Neural cell (in vitro differentiated cells): ENCODE measurements around the gene GAS7. TPM values are rescaled to one million over a fixed set of nuclear protein-coding genes. Genes with fewer than 3 reads are reported as not detected.

ENCODE experiments used
- H2AFZ ChIP-seq: fragments of 200-600, 300-800 bp; sonication (generic), shearing (Covaris generic); 2 replicates; pipeline ENCODE4 v1.6.0; 2014; ENCODE audit warnings: low read depth, mild to moderate bottlenecking, antibody characterized with exemption, low read length, moderate library complexity
- H3F3A ChIP-seq: fragments of 200-600 bp; shearing (Covaris generic); 2 replicates; pipeline ENCODE4 v1.6.1; 2016; ENCODE audit warnings: mild to moderate bottlenecking, moderate library complexity, mixed read lengths, antibody characterized with exemption, low read length; ENCODE audit not compliant: insufficient read depth, poor library complexity, severe bottlenecking
- H3K27ac ChIP-seq: fragments of 200-600, 300-800 bp; sonication (generic), shearing (Covaris generic); 2 replicates; pipeline ENCODE4 v1.5.1; 2014; ENCODE audit warnings: mild to moderate bottlenecking, low read length, moderate library complexity
- H3K27me3 ChIP-seq: fragments of 300-800, 200-600 bp; sonication (generic), shearing (Covaris generic); 2 replicates; pipeline ENCODE4 v1.6.0; 2014; ENCODE audit warnings: mild to moderate bottlenecking, low read depth, low read length, moderate library complexity; ENCODE audit not compliant: insufficient read depth
- H3K36me3 ChIP-seq: fragments of 300-800, 200-600 bp; sonication (generic), shearing (Covaris generic); 2 replicates; pipeline ENCODE4 v1.5.1; 2014; ENCODE audit warnings: mild to moderate bottlenecking, antibody characterized with exemption, low read length, moderate library complexity; ENCODE audit not compliant: insufficient read depth
- H3K4me2 ChIP-seq: fragments of 300-800, 200-600 bp; sonication (generic), shearing (Covaris generic); 2 replicates; pipeline ENCODE4 v1.6.0; 2014; ENCODE audit warnings: mild to moderate bottlenecking, low read length
- H3K4me3 ChIP-seq: fragments of 300-800, 200-600 bp; sonication (generic), shearing (Covaris generic); 2 replicates; pipeline ENCODE4 v1.5.1; 2014; ENCODE audit warnings: mild to moderate bottlenecking, low read length, moderate library complexity
- H3K79me2 ChIP-seq: fragments of 200-600 bp; shearing (Covaris generic); replicated peaks from 2 replicates; pipeline ENCODE4 v1.6.0; 2014; ENCODE audit warnings: mild to moderate bottlenecking, low read length, moderate library complexity; ENCODE audit not compliant: insufficient read depth
- H3K9ac ChIP-seq: fragments of 300-800, 200-600 bp; sonication (generic), shearing (Covaris generic); 2 replicates; pipeline ENCODE4 v1.6.1; 2016; ENCODE audit warnings: mild to moderate bottlenecking, low read length, mixed read lengths
- H3K9me2 ChIP-seq: fragments of 200-600 bp; shearing (Covaris generic); 2 replicates; pipeline ENCODE4 v1.6.1; 2016; ENCODE audit warnings: mild to moderate bottlenecking, low read length, mixed read lengths; ENCODE audit not compliant: insufficient read depth
- H3K9me3 ChIP-seq: fragments of 200-600, 300-800 bp; sonication (generic), shearing (Covaris generic); 2 replicates; pipeline ENCODE4 v1.6.1; 2016; ENCODE audit warnings: mild to moderate bottlenecking, mixed run types, low read length, moderate library complexity, mixed read lengths
- H4K20me1 ChIP-seq: fragments of 200-600 bp; shearing (Covaris generic); 2 replicates; pipeline ENCODE4 v1.6.1; 2016; ENCODE audit warnings: mild to moderate bottlenecking, mixed run types; ENCODE audit not compliant: insufficient read depth
- CTCF ChIP-seq: fragments of 450-650 bp; IDR thresholded peaks from 2 replicates; pipeline ENCODE4 v1.5.1; 2014; ENCODE audit warnings: antibody characterized with exemption, mild to moderate bottlenecking, moderate library complexity; ENCODE audit not compliant: poor library complexity, severe bottlenecking
- EP300 ChIP-seq: fragments of 450-650 bp; conservative IDR thresholded peaks from 2 replicates; pipeline ENCODE4 v1.6.1; 2014; ENCODE audit warnings: antibody characterized with exemption, mild to moderate bottlenecking, moderate library complexity; ENCODE audit not compliant: poor library complexity, severe bottlenecking
- EZH2 ChIP-seq: fragments of 200-600, 300-800 bp; shearing (Covaris generic), sonication (generic); IDR thresholded peaks from 2 replicates; pipeline ENCODE4 v1.6.1; 2014; ENCODE audit warnings: antibody characterized with exemption, low read length, borderline replicate concordance, mild to moderate bottlenecking; ENCODE audit not compliant: insufficient read depth, poor library complexity, severe bottlenecking
- MXI1 ChIP-seq: fragments of 450-650 bp; conservative IDR thresholded peaks from 2 replicates; pipeline ENCODE4 v1.6.1; 2014; ENCODE audit warnings: antibody characterized with exemption, mild to moderate bottlenecking; ENCODE audit not compliant: poor library complexity, severe bottlenecking
- POLR2AphosphoS5 ChIP-seq: IDR thresholded peaks from 2 replicates; pipeline ENCODE4 v1.6.1; 2012
- RAD21 ChIP-seq: fragments of 450-650 bp; conservative IDR thresholded peaks from 2 replicates; pipeline ENCODE4 v1.6.1; 2014; ENCODE audit warnings: antibody characterized with exemption, mild to moderate bottlenecking, moderate library complexity
- REST ChIP-seq: IDR thresholded peaks from 2 replicates; pipeline ENCODE4 v1.6.1; 2012; ENCODE audit warnings: borderline replicate concordance
- SMC3 ChIP-seq: fragments of 450-650 bp; conservative IDR thresholded peaks from 2 replicates; pipeline ENCODE4 v1.6.1; 2014; ENCODE audit warnings: antibody characterized with exemption, mild to moderate bottlenecking, moderate library complexity; ENCODE audit not compliant: poor library complexity
- TAF1 ChIP-seq: IDR thresholded peaks from 2 replicates; pipeline ENCODE4 v1.6.1; 2012; ENCODE audit warnings: low read depth
- polyA plus RNA-seq: library from polyadenylated mRNA; depleted of rRNA; stranded (reverse); fragments of >200 nt; gene quantifications from 2 replicates; pipeline ENCODE4 v1.2.3, GENCODE V29; 2014

The GAS7 gene
- polyA plus RNA-seq, 1 donor from 2014 or later, result 23.6 TPM

GRCh38 chr17:10025976-10026901, 172.2 kb downstream of the GAS7 start:
- Histone ChIP-seq H3K79me2 (no peaks in the 10 kb centered on the region), H3K27ac (peak overlapping the region; percentile 86), H3K9me2 (no peaks in the 10 kb centered on the region), H3K4me3 (peak overlapping the region; percentile 63), H3K36me3 (no peaks in the 10 kb centered on the region), H3K9me3 (no peaks in the 10 kb centered on the region), H3K4me2 (peak overlapping the region; percentile 71), H3K9ac (peak overlapping the region; percentile 62), H3K27me3 (no peaks in the 10 kb centered on the region), H2AFZ (peak overlapping the region; percentile 15), H4K20me1 (no peaks in the 10 kb centered on the region), H3F3A (no peaks in the 10 kb centered on the region)
- TF ChIP-seq SMC3, result peak; percentile 21
- peak; percentile 28 for TF ChIP-seq POLR2AphosphoS5
- peak; percentile 31 for TF ChIP-seq RAD21
- TF ChIP-seq MXI1, result peak; percentile 17
- TF ChIP-seq EP300, result peak; percentile 66
- TF ChIP-seq EZH2, result no peak

- Histone ChIP-seq H3K79me2 (no peaks in the 10 kb centered on the region), H3K27me3 (no peaks in the 10 kb centered on the region), H3K27ac (peak overlapping the region; percentile 86), H3K9me2 (no peaks in the 10 kb centered on the region), H3K36me3 (no peaks in the 10 kb centered on the region), H3K4me3 (peak overlapping the region; percentile 63), H2AFZ (no peak overlapping the region), H3K4me2 (peak overlapping the region; percentile 71), H3F3A (no peaks in the 10 kb centered on the region), H3K9ac (peak overlapping the region; percentile 62), H4K20me1 (no peaks in the 10 kb centered on the region), H3K9me3 (no peaks in the 10 kb centered on the region)
- TF ChIP-seq MXI1, result no peak
- no peak for TF ChIP-seq SMC3
- no peak for TF ChIP-seq RAD21
- no peak for TF ChIP-seq EP300
- no peak for TF ChIP-seq TAF1
- TF ChIP-seq POLR2AphosphoS5, result no peak
- TF ChIP-seq EZH2, result no peak
- no peak for TF ChIP-seq CTCF
- TF ChIP-seq REST, result no peak
Measured at GRCh38 chr17:10025224-10025623, 173.2 kb downstream of the GAS7 start.
